ENCODE data around the gene GNAQ. TPM values are rescaled to one million over a fixed set of nuclear protein-coding genes. Genes with fewer than 3 reads are reported as not detected.

The GNAQ gene
- total and polyA plus RNA-seq, 2 of the 4 experiments (the other 2 are of a cell fraction): 23.1 to 50.7 TPM

GRCh38 chr9:77901771-77902170 is 129.8 kb downstream of the GNAQ start:
- Histone ChIP-seq H3K36me3 (ENCODE audit: control insufficient read depth, insufficient read depth, low read length) (no peaks in the 10 kb centered on the region; the same call in 1 of the 2 replicates), H3K4me3 (ENCODE audit: insufficient read depth, low read depth, low read length) (no peak overlapping the region), H3K9me3 (ENCODE audit: control insufficient read depth, insufficient read depth, low read length) (no peaks in the 10 kb centered on the region), H2BK5ac (ENCODE audit: low read depth, low read length, poor library complexity, severe bottlenecking) (no peak overlapping the region), H2AFZ (replicated peaks; ENCODE audit: low read length, poor library complexity) (no peak overlapping the region), H3K9me1 (ENCODE audit: insufficient read depth, low read length) (peaks cover 15% of the 10 kb centered on the region), H3K14ac (replicated peaks; ENCODE audit: low read depth, low read length) (no peak overlapping the region), H2AK5ac (ENCODE audit: low read depth, low read length) (no peak overlapping the region), H3K4me1 (ENCODE audit: control insufficient read depth, insufficient read depth, low read length) (peaks cover 11% of the 10 kb centered on the region), H3K27me3 (ENCODE audit: control insufficient read depth, insufficient read depth, low read length) (no peaks in the 10 kb centered on the region), H4K20me1 (ENCODE audit: insufficient read depth, low read length) (peaks cover 24% of the 10 kb centered on the region; the same call in 1 of the 2 replicates), H3K56ac (ENCODE audit: extremely low read depth, insufficient read depth, low read length) (no peak overlapping the region), H3K27ac (ENCODE audit: insufficient read depth, low read length) (no peak overlapping the region), H4K91ac (ENCODE audit: insufficient read depth, low read depth, low read length) (no peak overlapping the region), H3K9ac (ENCODE audit: low read depth, low read length) (no peak overlapping the region), H4K8ac (ENCODE audit: low read depth in 2 of 2, low read length in 2 of 2) (no peak overlapping the region), H3K23ac (ENCODE audit: low read depth, low read length) (no peak overlapping the region), H2AK9ac (replicated peaks; ENCODE audit: low read depth, low read length, poor library complexity) (no peak overlapping the region), H2BK20ac (ENCODE audit: low read depth, low read length) (no peak overlapping the region), H2BK15ac (ENCODE audit: low read depth, low read length) (no peak overlapping the region), H3K79me1 (ENCODE audit: low read depth in 1 of 2, low read length in 2 of 2) (peaks cover 20 to 43% of the 10 kb centered on the region in 2 experiments; a peak in 3 of 4 replicates), H4K5ac (ENCODE audit: low read depth, low read length) (no peak overlapping the region), H3K4me2 (ENCODE audit: low read depth, low read length) (no peak overlapping the region), H3K18ac (ENCODE audit: low read depth, low read length) (no peak overlapping the region), H3K4ac (ENCODE audit: low read depth, low read length) (no peak overlapping the region), H2BK120ac (ENCODE audit: low read depth, low read length) (no peak overlapping the region)
- ATAC-seq (ENCODE audit: low read depth) (no peak), DNase-seq (no peak)
- in situ Hi-C loops (cut with MboI; ENCODE audit: low sequenced_read_pairs): no loop called here
- ChIA-PET POLR2A (ENCODE audit: unreplicated experiment) (no interaction called here), CTCF (no interaction called here)
- dilution Hi-C loops (cut with HindIII; ENCODE audit: low sequenced_read_pairs, unreplicated experiment): no loop called here
- WGBS, 2 experiments (ENCODE audit: extremely low coverage in 2 of 2, insufficient read length in 1 of 2): no CpG with 5 or more reads among the region's 2 CpGs
- BruUV-seq (replicated peaks): no TSS peak
- TF ChIP-seq MXI1 (IDR thresholded peaks at IDR 0.05; ENCODE audit: borderline replicate concordance, low read depth, low read length): no peak
- TF ChIP-seq MAZ (IDR thresholded peaks at IDR 0.05; ENCODE audit: borderline replicate concordance, low read depth, low read length): no peak
- TF ChIP-seq FOS (IDR thresholded peaks at IDR 0.05; ENCODE audit: low read depth, low read length): no peak
- TF ChIP-seq CEBPB (IDR thresholded peaks at IDR 0.05; ENCODE audit: low read depth, low read length): no peak
- TF ChIP-seq SMC3 (IDR thresholded peaks at IDR 0.05; ENCODE audit: low read depth, low read length): no peak
- TF ChIP-seq RFX5 (IDR thresholded peaks at IDR 0.05; ENCODE audit: low read depth, low read length): no peak
- no peak for TF ChIP-seq CTCF (conservative IDR thresholded peaks at IDR 0.05; ENCODE audit: low read depth, low read length)
- TF ChIP-seq BHLHE40 (IDR thresholded peaks at IDR 0.05; ENCODE audit: low read depth, low read length): no peak
- TF ChIP-seq MAFK (IDR thresholded peaks at IDR 0.05; ENCODE audit: low read depth, low read length): no peak
- TF ChIP-seq POLR2A (IDR thresholded peaks at IDR 0.05; ENCODE audit: low read depth, low read length): no peak
- no peak for TF ChIP-seq RAD21 (IDR thresholded peaks at IDR 0.05; ENCODE audit: low read length)
- TF ChIP-seq NFE2L2 (IDR thresholded peaks at IDR 0.05; ENCODE audit: low read depth, low read length): no peak
- TF ChIP-seq CHD1 (IDR thresholded peaks at IDR 0.05; ENCODE audit: low read depth, low read length): no peak
- TF ChIP-seq, protein P1, sequence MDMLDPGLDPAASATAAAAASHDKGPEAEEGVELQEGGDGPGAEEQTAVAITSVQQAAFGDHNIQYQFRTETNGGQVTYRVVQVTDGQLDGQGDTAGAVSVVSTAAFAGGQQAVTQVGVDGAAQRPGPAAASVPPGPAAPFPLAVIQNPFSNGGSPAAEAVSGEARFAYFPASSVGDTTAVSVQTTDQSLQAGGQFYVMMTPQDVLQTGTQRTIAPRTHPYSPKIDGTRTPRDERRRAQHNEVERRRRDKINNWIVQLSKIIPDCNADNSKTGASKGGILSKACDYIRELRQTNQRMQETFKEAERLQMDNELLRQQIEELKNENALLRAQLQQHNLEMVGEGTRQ (IDR thresholded peaks at IDR 0.05; ENCODE audit: low read depth, low read length): no peak
- no peak for TF ChIP-seq RCOR1 (IDR thresholded peaks at IDR 0.05; ENCODE audit: insufficient replicate concordance, low read length)
- no peak for TF ChIP-seq ELK1 (IDR thresholded peaks at IDR 0.05; ENCODE audit: borderline replicate concordance, low read depth, low read length)
- intact Hi-C loops (cut with micrococcal nuclease): no loop called here

Data from IMR-90 (cell line).